GM10266 (cell line): ENCODE data around the gene CACNB4.
"Not testable (repeated sequence)": the region's sequence is repeated elsewhere in the genome, so short reads cannot be mapped to it uniquely, and the experiment has no call there.

Experiments used
- DNase-seq: peaks from one replicate; pipeline ENCODE4 v3.0.0; 2012; ENCODE audit errors: extremely low spot score
- CTCF ChIP-seq: IDR thresholded peaks from 2 replicates; pipeline ENCODE4 v1.5.1; 2012; ENCODE audit warnings: mild to moderate bottlenecking, low read depth; ENCODE audit not compliant: control insufficient read depth, insufficient read depth; ENCODE audit errors: missing control alignments

The CACNB4 gene

GRCh38 chr2:152038441-152038958, 60.3 kb downstream of the CACNB4 start:
- DNase-seq, result no peak
- TF ChIP-seq CTCF, result no peak

GRCh38 chr2:152037743-152038435, 61.0 kb downstream of the CACNB4 start:
- DNase-seq, result no peak
- TF ChIP-seq CTCF, result no peak

GRCh38 chr2:152036611-152037469, 62.0 kb downstream of the CACNB4 start:
- peak; percentile 58 for DNase-seq
- TF ChIP-seq CTCF, result peak; percentile 81

- DNase-seq, result no peak
These were observed 64.5 kb downstream of the CACNB4 start for GRCh38 chr2:152034257-152034801.

GRCh38 chr2:152033011-152033925, 65.6 kb downstream of the CACNB4 start:
- no peak for TF ChIP-seq CTCF
- no peak for DNase-seq

More at GRCh38 chr2:152034257-152034801, 64.5 kb downstream of the CACNB4 start:
- TF ChIP-seq CTCF, result no peak

GRCh38 chr2:152031747-152032306, 67.0 kb downstream of the CACNB4 start:
- TF ChIP-seq CTCF, result no peak
- no peak for DNase-seq

GRCh38 chr2:152030596-152031328, 68.1 kb downstream of the CACNB4 start:
- DNase-seq, result not testable (repeated sequence)
